Embryonic facial prominence (tissue), 1 donor: ENCODE measurements around the gene LTC4S.
A peak's percentile ranks its signal among the peaks of the same experiment; 100 is the strongest.
"Not testable (repeated sequence)": the region's sequence is repeated elsewhere in the genome, so short reads cannot be mapped to it uniquely, and the experiment has no call there.

Source experiments
- DNase-seq: peaks from one replicate; pipeline ENCODE4 v3.0.0-alpha.2; 2016; ENCODE audit errors: extremely low spot score

LTC4S gene, protein sequence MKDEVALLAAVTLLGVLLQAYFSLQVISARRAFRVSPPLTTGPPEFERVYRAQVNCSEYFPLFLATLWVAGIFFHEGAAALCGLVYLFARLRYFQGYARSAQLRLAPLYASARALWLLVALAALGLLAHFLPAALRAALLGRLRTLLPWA

DNA sequence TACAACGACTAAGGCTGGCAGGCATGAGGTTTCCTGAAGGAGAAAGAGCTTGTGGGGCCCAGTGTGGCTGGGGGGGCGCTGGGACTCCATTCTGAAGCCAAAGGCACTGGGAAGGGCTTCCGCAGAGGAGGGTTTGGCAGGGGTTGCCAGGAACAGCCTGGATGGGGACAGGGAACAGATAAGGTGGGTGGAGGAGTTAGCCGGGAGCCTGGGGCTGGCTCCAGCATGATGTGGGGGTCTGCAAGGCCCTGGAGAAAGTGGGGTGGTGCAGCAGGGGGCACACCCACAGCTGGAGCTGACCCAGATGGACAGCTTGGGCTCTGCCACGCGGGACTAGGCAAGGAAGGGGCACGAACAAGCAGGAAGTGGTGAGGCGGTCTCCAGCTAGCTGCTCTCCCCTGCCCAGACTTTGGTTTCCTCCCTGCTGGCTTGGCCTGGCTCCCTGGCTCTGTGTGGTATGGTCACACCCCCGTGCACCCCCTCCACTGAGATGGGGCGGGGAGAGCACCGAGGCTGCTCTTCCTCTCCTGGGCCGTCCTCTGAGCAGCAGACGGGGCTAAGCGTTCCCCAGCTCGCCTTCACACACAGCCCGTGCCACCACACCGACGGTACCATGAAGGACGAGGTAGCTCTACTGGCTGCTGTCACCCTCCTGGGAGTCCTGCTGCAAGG, at the start of gene LTC4S:
Gene LTC4S, plus strand, starts transcription at position 519 of the 672 bp plus-strand sequence. Its CDS starts 95 bp downstream, at position 614.
- DNase-seq, result no peak

DNA sequence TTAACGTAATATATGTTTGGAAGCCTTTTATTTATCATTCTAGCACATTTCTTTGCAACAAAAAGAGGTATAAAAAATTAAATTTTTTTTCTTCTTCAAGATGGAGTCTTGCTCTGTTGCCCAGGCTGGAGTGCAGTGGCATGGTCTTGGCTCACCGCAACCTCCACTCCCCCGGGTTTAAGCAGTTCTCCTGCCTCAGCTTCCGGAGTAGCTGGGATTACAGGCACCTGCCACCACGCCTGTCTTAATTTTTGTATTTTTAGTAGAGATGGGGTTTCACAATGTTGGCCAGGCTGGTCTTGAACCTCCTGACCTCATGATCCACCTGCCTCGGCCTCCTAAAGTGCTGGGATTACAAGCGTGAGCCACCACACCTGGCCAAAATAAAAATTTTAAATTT, 49.7 kb upstream of the LTC4S start:
- DNase-seq, result not testable (repeated sequence)

DNA sequence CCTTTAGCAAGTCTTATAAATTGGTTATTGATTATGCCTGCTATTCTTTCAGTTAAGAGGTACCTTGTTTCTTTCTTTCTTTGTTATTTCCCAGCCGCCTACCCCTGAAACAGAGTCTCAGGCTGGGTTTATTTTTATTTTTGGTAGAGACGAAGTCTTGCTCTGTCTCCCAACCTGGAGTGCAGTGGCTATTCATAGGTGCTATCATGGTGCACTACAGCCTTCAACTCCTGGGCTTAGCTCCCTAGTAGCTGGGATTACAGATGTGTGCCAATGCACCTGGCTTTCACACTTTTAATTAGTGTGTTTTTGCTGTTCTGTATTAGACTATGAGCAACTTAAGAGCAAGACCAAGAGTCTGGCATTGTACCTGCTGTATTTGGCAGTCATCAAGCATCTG, 46.9 kb upstream of the LTC4S start:
- DNase-seq, result no peak

DNA sequence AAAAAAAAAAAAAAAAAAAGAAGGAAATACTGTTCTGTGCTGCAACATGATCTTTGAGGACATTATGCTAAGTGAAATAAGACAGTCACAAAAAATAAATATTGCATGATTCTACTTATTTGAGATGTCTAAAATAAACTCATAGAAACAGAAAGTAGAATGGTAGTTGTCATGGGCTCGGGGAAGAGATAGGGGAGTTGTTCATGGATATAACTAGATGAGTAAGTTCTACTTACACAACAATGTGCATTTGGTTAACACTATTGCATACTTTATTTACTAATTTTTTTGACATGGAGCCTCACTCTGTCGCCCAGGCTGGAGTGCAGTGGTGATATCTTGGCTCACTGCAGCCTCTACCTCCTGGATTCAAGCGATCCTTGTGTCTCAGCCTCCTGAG, 46.0 kb upstream of the LTC4S start:
- DNase-seq, result no peak

DNA sequence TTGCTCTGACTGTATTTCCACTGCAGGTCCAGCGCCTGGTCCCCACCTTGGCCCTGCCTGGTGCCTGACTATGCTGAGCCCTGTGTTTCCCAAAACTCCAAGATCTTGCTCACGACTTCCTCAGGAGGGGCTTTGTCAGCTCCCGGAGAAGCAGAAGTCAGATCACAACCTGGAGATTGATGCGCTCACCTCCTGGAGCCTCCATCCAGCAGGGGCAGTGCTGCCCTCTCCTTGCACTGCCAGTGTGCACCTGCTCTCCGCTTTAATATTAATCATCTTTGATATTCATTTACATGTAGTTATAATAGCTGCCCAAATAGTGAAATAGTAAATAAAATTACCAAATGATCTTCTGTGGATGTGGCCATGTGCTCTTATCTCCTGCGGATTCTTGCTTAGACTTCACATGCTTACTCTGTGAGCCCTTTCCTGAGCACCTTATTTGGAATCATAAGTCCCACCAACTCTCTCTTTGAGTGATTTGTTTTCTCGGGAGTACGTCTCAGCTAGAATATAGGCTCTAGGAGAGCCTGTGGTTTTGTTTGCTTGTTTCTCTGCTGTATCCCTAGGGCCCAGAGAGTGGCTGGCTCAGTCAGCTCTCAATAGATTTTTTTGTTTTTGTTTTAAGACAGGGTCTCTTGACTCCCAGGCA, 43.8 kb upstream of the LTC4S start:
- DNase-seq, result no peak

DNA sequence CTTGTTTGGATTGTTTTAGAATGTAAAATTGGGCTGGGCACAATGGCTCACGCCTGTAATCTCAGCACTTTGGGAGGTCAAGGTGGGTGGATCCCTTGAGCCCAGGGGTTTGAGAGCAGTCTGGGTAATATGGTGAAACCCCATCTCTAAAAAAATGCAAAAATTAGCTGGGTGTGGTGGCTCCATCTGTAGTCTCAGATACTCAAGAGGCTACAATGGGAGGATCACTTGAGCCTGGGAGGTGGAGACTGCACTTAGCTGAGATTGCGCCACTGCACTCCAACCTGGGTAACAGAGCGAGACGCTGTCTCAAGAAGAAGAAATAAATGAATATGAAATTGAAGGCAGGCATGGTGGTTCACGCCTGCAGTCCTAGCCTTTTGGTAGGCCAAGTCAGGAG, 39.8 kb upstream of the LTC4S start:
- DNase-seq, result no peak

DNA sequence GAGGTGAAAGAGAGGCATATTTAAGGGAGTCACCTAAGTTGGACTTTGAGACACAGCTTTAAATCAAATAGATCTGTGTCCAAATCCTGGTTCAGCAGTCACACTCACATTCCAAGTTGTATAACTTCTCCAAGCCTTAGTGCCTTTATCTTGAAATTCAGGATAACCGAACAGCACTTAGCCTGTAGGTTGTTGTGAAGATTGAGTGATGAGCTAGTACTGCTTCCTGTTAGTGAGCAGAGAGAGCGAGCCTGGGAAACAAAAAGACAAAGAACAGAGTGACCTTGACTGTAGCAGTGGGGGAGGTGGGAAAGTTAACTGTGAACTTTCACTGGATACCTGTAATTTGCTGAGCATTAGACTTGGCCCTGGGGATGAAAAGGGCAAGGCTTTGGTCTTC, 38.8 kb upstream of the LTC4S start:
- no peak for DNase-seq

DNA sequence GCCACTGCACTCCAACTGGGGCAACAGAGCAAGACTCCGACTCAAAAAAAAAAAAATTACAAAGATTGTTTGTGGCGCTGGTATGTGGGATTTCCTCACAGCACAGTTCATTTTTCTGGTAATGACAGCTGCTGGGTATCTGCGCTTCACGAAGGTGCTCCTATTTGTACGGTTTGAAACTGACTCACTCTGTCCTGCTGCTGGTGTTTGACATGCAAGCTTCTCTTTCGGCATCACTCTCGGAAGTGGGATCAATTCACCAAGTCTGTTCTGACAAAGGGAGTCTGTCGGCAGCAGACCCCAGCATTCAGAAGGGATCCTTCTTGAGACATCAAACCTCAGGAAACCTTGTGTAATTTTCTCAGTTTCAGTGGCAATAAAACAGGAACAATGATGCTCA, 34.8 kb upstream of the LTC4S start:
- DNase-seq, result no peak

DNA sequence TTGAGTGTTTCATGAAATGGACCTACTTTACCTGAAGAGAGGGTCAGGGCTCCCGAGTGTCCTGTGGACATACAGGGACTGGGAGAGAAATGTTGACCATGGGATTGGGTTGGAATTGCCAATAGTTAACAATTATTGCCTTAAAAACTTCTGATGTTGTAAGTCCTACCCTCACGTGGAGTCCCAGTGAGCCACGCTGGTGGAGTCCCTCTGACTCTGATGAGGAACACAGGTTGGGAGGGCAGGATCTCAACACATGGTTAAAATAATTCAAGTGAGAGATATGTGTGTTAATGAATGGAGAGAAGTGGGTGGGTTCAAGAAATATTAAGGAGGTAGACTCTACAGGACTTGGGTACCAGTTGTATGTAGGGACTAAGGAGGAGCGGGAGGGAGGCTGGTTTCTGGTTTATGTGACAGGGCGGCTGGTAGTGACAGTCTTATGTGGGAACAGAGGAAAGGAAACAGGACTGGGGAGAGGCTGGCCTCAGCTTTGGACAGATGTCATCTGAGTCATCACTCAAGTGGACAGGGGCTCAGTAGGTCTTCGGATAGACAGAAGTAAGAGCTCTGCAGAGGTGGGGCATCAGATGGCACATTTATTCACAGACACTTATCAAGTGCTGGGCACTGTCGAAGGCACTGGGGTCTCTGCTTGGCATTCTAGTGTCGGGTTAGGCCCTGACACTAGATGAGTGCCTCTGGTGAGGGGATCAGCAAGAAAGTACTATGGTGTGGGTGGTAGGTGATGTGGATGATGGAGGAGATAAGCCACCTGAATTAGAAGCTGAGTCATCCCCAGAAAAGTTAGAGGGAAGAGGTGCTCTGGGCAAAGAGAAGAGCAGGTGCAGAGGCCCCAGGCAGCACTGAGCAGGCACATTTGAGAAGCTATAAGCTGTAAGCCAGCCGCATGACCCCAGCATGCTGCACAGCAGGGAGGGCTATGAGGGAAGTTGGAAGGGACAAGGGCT, 33.9 kb upstream of the LTC4S start:
- DNase-seq, result no peak

DNA sequence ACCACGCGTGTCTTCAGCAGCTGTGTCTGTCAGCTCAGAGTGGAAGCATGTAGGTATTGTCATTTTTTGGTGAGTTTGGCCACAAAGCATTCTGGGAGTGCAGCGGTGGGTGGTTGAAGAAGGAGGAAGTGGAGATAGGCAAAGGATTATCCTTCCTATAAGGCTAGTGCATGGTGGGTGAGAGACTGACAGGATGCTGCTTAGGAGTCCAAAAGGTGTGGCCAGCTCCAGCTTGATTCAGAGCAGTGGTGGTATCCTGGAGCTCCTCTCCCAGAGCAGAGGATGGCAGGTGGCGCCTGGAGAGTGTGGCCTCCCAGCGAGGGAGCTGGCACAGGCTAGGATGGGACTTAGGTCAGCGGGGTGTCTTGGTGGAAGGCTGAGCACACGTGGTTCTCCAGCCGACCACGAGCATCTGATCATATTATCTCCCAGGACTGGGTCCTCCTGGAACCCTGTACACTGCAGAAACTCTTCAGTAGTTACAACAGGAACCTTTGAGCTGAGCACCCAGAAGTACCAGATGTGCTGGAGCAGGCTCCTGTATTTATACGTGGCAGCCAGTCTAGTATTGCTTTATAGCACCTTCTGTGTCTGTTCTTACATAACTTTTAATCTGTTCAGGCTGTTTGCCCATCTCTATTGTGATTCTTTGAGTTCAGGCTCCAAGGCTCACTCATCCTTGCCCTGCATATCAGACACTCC, 31.6 kb upstream of the LTC4S start:
- no peak for DNase-seq

DNA sequence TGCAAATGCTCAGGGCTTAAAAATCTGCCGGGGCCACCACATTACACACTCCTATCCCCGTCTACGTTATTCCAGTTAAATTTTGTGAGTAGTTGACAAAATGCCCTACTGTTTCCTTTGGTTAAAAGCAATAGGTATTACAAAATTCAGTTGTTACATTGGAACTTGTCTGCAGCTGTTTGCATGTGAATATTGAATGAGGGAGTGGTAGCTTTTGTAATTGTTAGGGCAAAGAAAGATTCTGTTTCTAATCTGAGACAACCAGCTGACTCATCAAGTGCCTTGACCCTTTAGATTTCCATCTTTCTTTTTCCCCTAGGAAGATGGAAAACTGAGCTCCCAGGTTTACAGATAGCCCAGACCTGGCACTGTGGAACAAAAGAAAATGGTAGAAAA, 31.0 kb upstream of the LTC4S start:
- no peak for DNase-seq

DNA sequence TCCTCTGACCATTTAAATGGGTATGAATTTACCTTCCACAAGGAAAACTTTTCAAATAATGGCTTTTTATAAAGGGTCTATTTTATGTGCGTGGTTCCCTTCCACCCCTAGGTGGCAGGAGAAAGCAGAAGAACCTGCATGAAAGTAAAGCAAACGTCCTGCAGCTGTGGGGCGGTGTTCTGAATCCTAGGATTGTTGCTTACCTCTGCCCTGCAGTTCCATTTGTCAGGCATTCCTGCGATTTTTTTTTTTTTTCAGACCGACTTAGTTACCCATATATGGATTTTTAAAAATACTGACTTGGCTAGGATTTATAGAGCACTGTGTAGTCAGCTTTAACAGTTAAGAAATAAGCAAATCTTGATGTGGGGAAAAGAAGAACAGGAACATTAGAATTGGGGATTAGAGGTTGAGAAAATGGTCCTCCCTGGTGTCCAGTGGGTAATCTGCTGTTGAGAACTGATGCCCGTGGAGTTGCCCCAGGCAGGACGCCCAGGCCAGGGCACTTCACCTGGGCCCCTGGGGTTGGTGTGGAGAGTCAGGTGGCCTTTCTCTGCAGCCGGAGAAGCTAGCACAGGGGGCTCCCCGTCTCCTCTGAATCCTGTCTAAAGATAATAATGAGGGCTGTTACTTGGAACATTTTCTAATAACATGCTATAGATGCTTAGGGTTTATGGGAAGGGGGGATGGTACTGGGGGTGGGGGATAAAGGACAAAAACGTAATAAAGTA, 30.4 kb upstream of the LTC4S start:
- DNase-seq, result peak; percentile 56

DNA sequence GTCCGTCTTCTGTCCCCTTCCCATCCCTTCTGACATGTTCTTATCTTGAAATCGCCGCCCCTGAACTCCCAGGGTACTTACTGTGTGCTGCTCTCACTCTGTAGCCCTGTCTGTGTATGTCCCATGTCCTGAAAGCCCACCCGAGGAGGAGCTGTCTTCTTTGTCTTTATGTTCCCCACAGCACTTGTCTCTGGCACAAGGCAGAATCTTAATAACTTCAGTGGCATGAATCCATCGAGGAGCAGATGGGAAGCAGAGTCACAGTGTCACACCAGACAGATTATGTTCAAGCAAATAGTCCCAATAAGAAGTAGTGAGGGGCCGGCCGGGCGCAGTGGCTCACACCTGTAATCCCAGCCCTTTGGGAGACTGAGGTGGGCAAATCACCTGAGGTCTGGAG, 29.7 kb upstream of the LTC4S start:
- no peak for DNase-seq

DNA sequence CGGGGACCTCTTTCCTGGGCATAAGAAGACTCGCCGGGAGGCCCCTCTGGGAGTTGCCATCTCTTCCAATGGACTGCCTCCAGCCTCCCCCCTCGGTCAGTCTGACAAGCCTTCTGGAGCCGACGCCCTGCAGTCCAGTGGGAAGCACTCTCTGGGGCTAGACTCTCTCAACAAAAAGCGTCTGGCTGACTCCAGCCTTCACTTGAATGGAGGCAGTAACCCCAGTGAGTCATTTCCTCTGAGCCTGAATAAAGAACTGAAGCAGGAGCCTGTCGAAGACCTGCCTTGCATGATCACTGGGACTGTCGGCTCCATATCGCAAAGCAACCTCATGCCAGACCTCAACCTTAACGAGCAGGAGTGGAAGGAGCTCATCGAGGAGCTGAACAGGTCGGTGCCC, 28.4 kb upstream of the LTC4S start:
- no peak for DNase-seq

DNA sequence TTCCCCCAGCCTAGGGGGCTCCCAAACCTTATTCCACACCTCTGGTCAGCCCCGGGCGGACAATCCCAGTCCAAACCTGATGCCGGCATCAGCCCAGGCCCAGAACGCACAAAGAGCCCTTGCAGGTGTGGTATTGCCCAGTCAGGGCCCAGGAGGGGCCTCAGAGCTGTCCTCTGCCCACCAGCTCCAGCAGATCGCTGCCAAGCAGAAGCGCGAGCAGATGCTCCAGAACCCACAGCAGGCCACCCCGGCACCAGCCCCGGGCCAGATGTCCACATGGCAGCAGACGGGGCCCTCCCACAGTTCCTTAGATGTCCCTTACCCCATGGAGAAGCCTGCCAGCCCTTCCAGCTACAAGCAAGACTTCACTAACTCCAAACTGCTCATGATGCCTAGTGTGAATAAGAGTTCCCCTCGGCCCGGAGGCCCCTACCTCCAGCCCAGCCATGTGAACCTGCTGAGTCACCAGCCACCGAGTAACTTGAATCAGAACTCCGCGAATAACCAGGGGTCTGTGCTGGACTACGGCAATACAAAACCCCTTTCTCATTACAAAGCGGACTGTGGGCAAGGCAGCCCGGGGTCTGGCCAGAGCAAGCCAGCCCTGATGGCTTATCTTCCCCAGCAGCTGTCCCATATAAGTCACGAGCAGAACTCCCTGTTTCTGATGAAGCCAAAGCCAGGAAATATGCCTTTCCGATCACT, 27.6 kb upstream of the LTC4S start:
- no peak for DNase-seq

DNA sequence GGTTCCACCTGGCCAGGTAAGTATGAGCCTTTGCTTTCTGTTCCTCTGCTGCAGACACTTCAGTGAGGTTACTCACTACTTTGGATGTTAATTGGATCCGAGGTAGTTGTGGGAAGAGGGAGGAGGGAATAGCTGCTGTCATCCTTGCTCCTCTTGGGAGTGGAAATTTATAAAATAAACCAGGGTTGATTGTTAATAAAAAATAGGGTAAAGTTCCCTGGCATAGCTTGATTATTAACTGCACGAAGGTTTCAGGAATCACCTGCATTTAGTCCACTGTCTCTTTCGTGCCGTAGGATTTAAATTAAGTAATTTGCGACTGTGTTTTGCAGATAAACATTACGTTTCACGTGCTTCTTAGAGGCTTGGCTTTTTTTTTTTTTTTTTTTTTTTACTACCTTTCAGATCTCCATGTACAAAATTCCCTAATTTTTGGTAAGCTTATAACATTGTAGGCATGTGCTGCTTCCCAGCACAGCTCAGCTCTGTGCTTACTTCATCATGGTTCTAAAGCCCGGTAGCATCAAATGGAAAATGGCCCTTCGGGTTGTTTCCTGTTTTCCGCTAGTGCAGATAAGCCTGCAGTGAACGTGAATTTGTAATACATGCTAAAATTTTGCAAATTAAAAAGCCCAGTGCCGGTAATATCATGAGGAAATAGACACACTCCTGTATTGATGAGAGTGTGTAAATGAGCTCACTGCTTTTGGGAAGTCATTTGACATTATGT, 26.9 kb upstream of the LTC4S start:
- DNase-seq, result no peak

DNA sequence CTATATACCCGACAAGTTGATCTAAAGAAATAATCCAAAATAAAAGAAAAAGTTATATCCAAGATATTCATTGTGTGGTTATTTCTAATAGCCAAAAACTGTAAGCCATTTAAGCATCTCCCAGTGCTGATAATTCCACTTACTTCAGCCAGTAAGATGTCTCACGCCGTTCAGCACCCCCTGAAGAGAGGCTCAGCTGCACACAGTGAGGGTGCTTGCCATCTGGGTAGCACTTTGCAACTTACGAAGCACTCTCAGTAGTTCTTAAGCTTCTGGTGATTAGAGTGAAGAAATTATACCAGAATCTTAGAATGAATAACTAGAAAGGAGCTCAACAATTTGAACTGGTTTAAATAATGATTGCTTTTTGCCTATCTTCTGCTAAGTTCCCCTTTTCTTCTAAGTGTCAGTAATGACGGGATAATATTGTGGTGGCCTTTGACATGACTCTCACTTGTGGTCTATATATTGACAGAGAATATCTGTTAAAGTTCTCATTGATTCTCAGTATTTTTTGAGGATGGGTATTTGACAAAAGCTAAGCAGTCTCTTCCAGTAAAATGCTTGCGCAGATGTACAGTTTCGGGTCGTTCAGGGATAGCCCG, 26.2 kb upstream of the LTC4S start:
- DNase-seq, result no peak

DNA sequence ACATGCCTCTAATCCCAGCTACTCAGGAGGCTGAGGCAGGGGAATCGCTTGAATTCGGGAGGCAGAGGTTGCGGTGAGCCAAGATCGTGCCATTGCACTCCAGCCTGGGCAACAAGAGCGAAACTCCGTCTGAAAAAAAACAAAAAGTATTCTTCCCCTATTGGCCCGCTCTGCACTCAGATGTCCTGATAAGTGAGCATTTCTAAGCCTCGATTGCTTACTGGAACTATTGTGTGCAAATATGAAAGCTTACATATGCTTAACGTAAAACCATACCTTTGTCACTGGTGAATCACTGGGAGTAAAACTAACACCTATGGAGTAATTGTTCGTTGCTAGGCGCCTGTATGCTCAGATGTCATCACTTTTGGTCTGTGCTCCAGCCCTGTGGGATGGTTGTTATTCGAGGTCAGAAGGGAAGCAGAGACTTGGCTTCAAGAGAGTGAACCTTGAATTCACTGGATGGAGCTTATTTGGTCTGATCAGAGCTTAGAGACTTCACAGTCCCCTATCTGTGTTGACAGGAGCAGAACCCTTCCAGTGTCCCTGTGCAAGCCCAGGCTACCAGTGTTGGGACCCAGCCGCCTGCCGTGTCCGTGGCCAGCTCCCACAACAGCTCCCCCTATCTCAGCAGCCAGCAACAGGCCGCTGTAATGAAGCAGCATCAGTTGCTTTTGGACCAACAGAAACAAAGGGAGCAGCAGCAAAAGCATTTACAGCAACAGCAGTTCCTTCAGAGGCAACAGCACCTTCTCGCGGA, 25.3 kb upstream of the LTC4S start:
- no peak for DNase-seq
